ENCODE data around the gene ALS2.
"Not testable (repeated sequence)": the region's sequence is repeated elsewhere in the genome, so short reads cannot be mapped to it uniquely, and the experiment has no call there.

The ALS2 gene

GRCh38 chr2:201793631-201794030, 12.9 kb upstream of the ALS2 start:
- DNase-seq (ENCODE audit: low spot score): no peak

GRCh38 chr2:201790989-201791388, 10.3 kb upstream of the ALS2 start:
- DNase-seq (ENCODE audit: low spot score): no peak

GRCh38 chr2:201790291-201790690, 9.6 kb upstream of the ALS2 start:
- DNase-seq (ENCODE audit: low spot score): no peak

GRCh38 chr2:201789395-201789794, 8.7 kb upstream of the ALS2 start:
- DNase-seq (ENCODE audit: low spot score): no peak

GRCh38 chr2:201788371-201788770, 7.6 kb upstream of the ALS2 start:
- DNase-seq (ENCODE audit: low spot score): no peak

- no peak for DNase-seq (ENCODE audit: low spot score)
Observed at GRCh38 chr2:201786471-201786870, 5.7 kb upstream of the ALS2 start.

GRCh38 chr2:201785135-201785534, 4.4 kb upstream of the ALS2 start:
- no peak for DNase-seq (ENCODE audit: low spot score)

- no peak for DNase-seq (ENCODE audit: low spot score)
Observed at GRCh38 chr2:201784563-201784962, 3.8 kb upstream of the ALS2 start.

- peak; percentile 36 for DNase-seq (ENCODE audit: low spot score)
Observed at GRCh38 chr2:201781557-201782051, 871 bp upstream of the ALS2 start.

GRCh38 chr2:201779901-201780673, 646 bp downstream of the ALS2 start:
- no peak for DNase-seq (ENCODE audit: low spot score)

GRCh38 chr2:201777869-201778268, 2.9 kb downstream of the ALS2 start:
- no peak for DNase-seq (ENCODE audit: low spot score)

GRCh38 chr2:201777043-201777442, 3.7 kb downstream of the ALS2 start:
- no peak for DNase-seq (ENCODE audit: low spot score)

GRCh38 chr2:201775326-201775725, 5.4 kb downstream of the ALS2 start:
- no peak for DNase-seq (ENCODE audit: low spot score)

- no peak for DNase-seq (ENCODE audit: low spot score)
Observed at GRCh38 chr2:201774546-201774945, 6.2 kb downstream of the ALS2 start.

- DNase-seq (ENCODE audit: low spot score): no peak
Observed at GRCh38 chr2:201773990-201774389, 6.7 kb downstream of the ALS2 start.

GRCh38 chr2:201769666-201770373, 10.9 kb downstream of the ALS2 start:
- no peak for DNase-seq (ENCODE audit: low spot score)

GRCh38 chr2:201768918-201769317, 11.8 kb downstream of the ALS2 start:
- DNase-seq (ENCODE audit: low spot score): no peak

GRCh38 chr2:201765799-201766198, 14.9 kb downstream of the ALS2 start:
- no peak for DNase-seq (ENCODE audit: low spot score)

- not testable (repeated sequence) for DNase-seq (ENCODE audit: low spot score)
Observed at GRCh38 chr2:201764469-201764868, 16.3 kb downstream of the ALS2 start.

- DNase-seq (ENCODE audit: low spot score): no peak
Observed at GRCh38 chr2:201761101-201761500, 19.6 kb downstream of the ALS2 start.

- DNase-seq (ENCODE audit: low spot score): no peak
Observed at GRCh38 chr2:201759567-201759966, 21.2 kb downstream of the ALS2 start.

- no peak for DNase-seq (ENCODE audit: low spot score)
Observed at GRCh38 chr2:201758873-201759272, 21.9 kb downstream of the ALS2 start.

GRCh38 chr2:201758234-201758633, 22.5 kb downstream of the ALS2 start:
- no peak for DNase-seq (ENCODE audit: low spot score)

All from D341Med (cell line).